MM.1S (cell line): ENCODE measurements around the gene CHPF2.

ENCODE experiments used
- DNase-seq: peaks from one replicate; pipeline ENCODE4 v3.0.0-alpha.2; 2015
- H2AFZ ChIP-seq: fragments of 300-600 bp; sonication (generic); 2 replicates; pipeline ENCODE4 v1.6.0; 2016; ENCODE audit warnings: antibody characterized with exemption, low read length
- H3F3A ChIP-seq: fragments of 300-600 bp; sonication (generic); 2 replicates; pipeline ENCODE4 v1.6.1; 2016; ENCODE audit warnings: mild to moderate bottlenecking, antibody characterized with exemption, low read length, moderate library complexity, mixed read lengths; ENCODE audit not compliant: insufficient read depth
- H3K27ac ChIP-seq: fragments of 300-600 bp; sonication (generic); 2 replicates; pipeline ENCODE4 v1.5.1; 2016; ENCODE audit warnings: mild to moderate bottlenecking, low read length
- H3K27me3 ChIP-seq: fragments of 300-600 bp; sonication (generic); replicated peaks from 2 replicates; pipeline ENCODE4 v1.6.0; 2016; ENCODE audit warnings: low read length; ENCODE audit not compliant: insufficient read depth
- H3K36me3 ChIP-seq: fragments of 300-600 bp; sonication (generic); replicated peaks from 2 replicates; pipeline ENCODE4 v1.6.1; 2016; ENCODE audit warnings: mild to moderate bottlenecking, low read length, mixed read lengths; ENCODE audit not compliant: insufficient read depth
- H3K4me1 ChIP-seq: fragments of 300-600 bp; sonication (generic); 2 replicates; pipeline ENCODE4 v1.6.1; 2016; ENCODE audit warnings: low read length, mixed read lengths
- H3K4me2 ChIP-seq: fragments of 300-600 bp; sonication (generic); 2 replicates; pipeline ENCODE4 v1.6.0; 2016; ENCODE audit warnings: low read depth, low read length
- H3K4me3 ChIP-seq: fragments of 300-600 bp; sonication (generic); 2 replicates; pipeline ENCODE4 v1.5.1; 2016; ENCODE audit warnings: low read length, mixed read lengths
- H3K79me2 ChIP-seq: fragments of 300-600 bp; sonication (generic); 2 replicates; pipeline ENCODE4 v1.6.1; 2016; ENCODE audit warnings: mixed run types, low read length, mixed read lengths
- H3K9ac ChIP-seq: fragments of 300-600 bp; sonication (generic); 2 replicates; pipeline ENCODE4 v1.6.1; 2016; ENCODE audit warnings: low read length, mixed read lengths
- H3K9me2 ChIP-seq: fragments of 300-600 bp; sonication (generic); replicated peaks from 2 replicates; pipeline ENCODE4 v1.6.1; 2016; ENCODE audit warnings: mild to moderate bottlenecking, low read length, mixed read lengths; ENCODE audit not compliant: insufficient read depth
- H3K9me3 ChIP-seq: fragments of 300-600 bp; sonication (generic); replicated peaks from 2 replicates; pipeline ENCODE4 v1.6.1; 2016; ENCODE audit warnings: mild to moderate bottlenecking, low read length, mixed read lengths; ENCODE audit not compliant: insufficient read depth
- H4K20me1 ChIP-seq: fragments of 300-600 bp; sonication (generic); 2 replicates; pipeline ENCODE4 v1.6.1; 2016; ENCODE audit warnings: mild to moderate bottlenecking, low read length, moderate library complexity, mixed read lengths; ENCODE audit not compliant: insufficient read depth
- CTCF ChIP-seq: fragments of 300-600 bp; sonication (generic); IDR thresholded peaks from 2 replicates; pipeline ENCODE4 v1.5.1; 2016; ENCODE audit warnings: antibody characterized with exemption, low read length, mixed read lengths
- EZH2 ChIP-seq: fragments of 300-600 bp; sonication (generic); optimal IDR thresholded peaks from 2 replicates; pipeline ENCODE3; 2017; ENCODE audit warnings: low read depth, mild to moderate bottlenecking, antibody characterized with exemption, low read length, mixed read lengths
- EZH2phosphoT487 ChIP-seq: fragments of 300-600 bp; sonication (generic); IDR thresholded peaks from 2 replicates; pipeline ENCODE4 v1.6.1; 2018; ENCODE audit warnings: antibody characterized with exemption, low read length

Gene CHPF2

GRCh38 chr7:151191544-151191943 lies 40.7 kb upstream of the CHPF2 start:
- Histone ChIP-seq H3F3A (no peaks in the 10 kb centered on the region), H3K4me3 (no peak overlapping the region), H4K20me1 (no peaks in the 10 kb centered on the region), H3K79me2 (no peaks in the 10 kb centered on the region), H3K27ac (no peak overlapping the region), H3K27me3 (peaks cover 100% of the 10 kb centered on the region), H2AFZ (no peak overlapping the region), H3K9me3 (no peaks in the 10 kb centered on the region), H3K4me2 (no peak overlapping the region), H3K36me3 (no peaks in the 10 kb centered on the region), H3K4me1 (no peaks in the 10 kb centered on the region), H3K9me2 (no peaks in the 10 kb centered on the region), H3K9ac (no peak overlapping the region)
- TF ChIP-seq EZH2phosphoT487 (no peak), CTCF (no peak), EZH2 (no peak)
- no peak for DNase-seq

GRCh38 chr7:151192002-151192539 lies 40.2 kb upstream of the CHPF2 start:
- Histone ChIP-seq H3K36me3 (no peaks in the 10 kb centered on the region), H3K27me3 (peaks cover 100% of the 10 kb centered on the region), H3K9ac (no peak overlapping the region), H3K4me1 (no peaks in the 10 kb centered on the region), H3F3A (no peaks in the 10 kb centered on the region), H3K4me3 (no peak overlapping the region), H3K9me2 (no peaks in the 10 kb centered on the region), H3K79me2 (no peaks in the 10 kb centered on the region), H3K27ac (no peak overlapping the region), H4K20me1 (no peaks in the 10 kb centered on the region), H3K9me3 (no peaks in the 10 kb centered on the region), H3K4me2 (no peak overlapping the region), H2AFZ (no peak overlapping the region)
- TF ChIP-seq EZH2phosphoT487, result no peak
- TF ChIP-seq EZH2, result no peak
- TF ChIP-seq CTCF, result no peak
- no peak for DNase-seq

GRCh38 chr7:151193203-151193978 lies 38.9 kb upstream of the CHPF2 start:
- no peaks in the 10 kb centered on the region for H3K9me2 ChIP-seq
- TF ChIP-seq EZH2 (no peak), EZH2phosphoT487 (no peak), CTCF (no peak)
- no peak overlapping the region for H3K4me2 ChIP-seq
- no peaks in the 10 kb centered on the region for H3K9me3 ChIP-seq
- H3F3A ChIP-seq, result no peaks in the 10 kb centered on the region
- H3K4me1 ChIP-seq, result no peaks in the 10 kb centered on the region
- peaks cover 100% of the 10 kb centered on the region for H3K27me3 ChIP-seq
- H2AFZ ChIP-seq, result no peak overlapping the region
- H3K9ac ChIP-seq, result no peak overlapping the region
- H3K4me3 ChIP-seq, result no peak overlapping the region
- DNase-seq, result no peak
- H3K27ac ChIP-seq, result no peak overlapping the region
- H3K36me3 ChIP-seq, result no peaks in the 10 kb centered on the region
- H3K79me2 ChIP-seq, result no peaks in the 10 kb centered on the region
- H4K20me1 ChIP-seq, result no peaks in the 10 kb centered on the region
